ENCODE data around the gene CRHR2.

CRHR2 gene

GRCh38 chr7:30683306-30683705 is 1.1 kb upstream of the CRHR2 start:
- no peak for DNase-seq (ENCODE audit: low read depth)
- TF ChIP-seq CTCF (conservative IDR thresholded peaks at IDR 0.05; ENCODE audit: low read depth, low read length), result no peak
- H3K4me3 ChIP-seq (ENCODE audit: low read length), result no peak overlapping the region

DNA sequence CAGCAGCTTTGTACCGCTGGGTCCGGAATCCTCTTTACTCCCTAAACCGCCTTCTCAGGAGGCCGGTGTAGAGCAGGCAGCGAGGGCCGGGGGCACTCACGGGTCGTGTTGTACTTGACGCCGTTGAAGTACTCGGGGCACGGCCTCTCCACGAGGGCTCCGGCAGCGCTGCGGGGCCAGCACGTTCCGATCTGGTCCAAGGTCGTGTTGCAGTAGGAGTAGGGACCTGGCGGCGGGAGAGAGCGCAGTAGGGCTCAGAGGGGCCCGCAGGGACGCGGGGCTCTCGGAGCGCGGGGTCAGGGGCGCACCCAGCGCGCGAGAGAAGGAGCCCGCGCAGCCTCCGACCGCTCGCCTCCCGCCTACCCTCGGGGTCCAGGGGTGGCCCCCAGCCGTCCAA is 443 bp downstream of the CRHR2 start:
- H3K4me3 ChIP-seq (ENCODE audit: low read length), result no peak overlapping the region
- TF ChIP-seq CTCF (conservative IDR thresholded peaks at IDR 0.05; ENCODE audit: low read depth, low read length), result no peak
- DNase-seq (ENCODE audit: low read depth), result no peak

DNA sequence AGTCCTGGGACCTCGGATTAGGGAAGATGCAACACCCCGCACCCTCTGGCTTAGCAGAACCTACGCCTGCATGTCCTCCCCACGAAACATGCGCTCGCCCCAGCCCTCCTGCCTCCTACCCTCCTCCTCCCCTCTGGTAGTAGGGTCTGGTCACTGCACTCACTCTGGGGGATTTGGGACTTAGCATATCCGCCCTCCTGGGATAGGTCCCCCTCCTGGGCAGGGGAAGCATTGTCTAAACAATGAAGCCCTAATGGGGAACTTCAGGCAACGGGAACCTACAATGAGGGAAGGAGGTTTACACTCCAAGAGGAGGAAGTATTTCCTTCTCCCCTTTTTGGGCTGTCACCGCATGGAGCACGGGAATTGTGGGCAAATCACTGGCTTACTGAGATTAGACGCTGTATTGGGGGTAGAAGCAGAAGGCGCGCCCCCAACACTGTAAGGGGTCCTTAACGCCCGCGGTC is 892 bp downstream of the CRHR2 start:
- H3K4me3 ChIP-seq (ENCODE audit: low read length), result no peak overlapping the region
- no peak for TF ChIP-seq CTCF (conservative IDR thresholded peaks at IDR 0.05; ENCODE audit: low read depth, low read length)
- DNase-seq (ENCODE audit: low read depth), result no peak

DNA sequence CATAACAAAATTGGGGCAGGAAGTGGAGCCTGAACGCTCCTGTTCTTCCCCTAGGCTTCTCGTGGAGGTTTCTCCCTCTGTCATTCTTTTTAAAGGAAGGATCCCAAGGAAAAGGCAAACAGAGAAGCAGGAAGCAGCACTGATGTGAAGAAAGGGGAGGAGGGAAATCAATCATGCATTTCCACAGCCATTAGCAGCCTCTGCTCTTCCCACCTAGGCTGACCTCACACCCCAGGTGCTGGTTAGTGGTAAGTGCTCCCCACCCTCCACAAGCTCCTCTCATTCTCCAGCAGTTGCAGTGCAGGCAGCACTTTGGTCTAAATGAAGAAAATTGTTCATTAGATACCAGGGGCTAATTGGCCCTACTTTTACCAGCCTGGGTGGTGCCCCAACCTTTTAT is 2.6 kb downstream of the CRHR2 start:
- DNase-seq (ENCODE audit: low read depth), result no peak
- no peak for TF ChIP-seq CTCF (conservative IDR thresholded peaks at IDR 0.05; ENCODE audit: low read depth, low read length)
- no peak overlapping the region for H3K4me3 ChIP-seq (ENCODE audit: low read length)

DNA sequence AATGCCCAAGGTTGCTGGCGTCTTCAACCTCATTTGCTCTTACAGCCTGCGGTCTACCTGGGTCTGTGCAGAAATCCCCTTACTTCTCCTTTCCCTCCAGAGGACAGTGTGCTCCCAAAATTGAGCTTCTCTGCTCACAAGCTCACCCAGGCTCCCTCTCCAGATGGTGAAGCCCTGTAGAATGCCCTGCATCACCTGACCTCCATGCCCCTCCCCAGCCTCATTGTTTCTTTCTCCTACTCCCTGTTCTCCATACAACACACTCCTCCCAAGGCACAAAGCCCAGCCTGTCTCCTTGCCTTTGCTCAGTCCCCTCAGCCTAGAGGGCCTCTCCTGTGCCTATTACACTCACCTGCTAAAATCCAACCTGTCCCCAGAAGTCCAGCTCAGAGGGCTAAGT is 3.5 kb downstream of the CRHR2 start:
- no peak for DNase-seq (ENCODE audit: low read depth)
- no peak overlapping the region for H3K4me3 ChIP-seq (ENCODE audit: low read length)
- no peak for TF ChIP-seq CTCF (conservative IDR thresholded peaks at IDR 0.05; ENCODE audit: low read depth, low read length)

- H3K4me3 ChIP-seq (ENCODE audit: low read length), result no peak overlapping the region
- no peak for TF ChIP-seq CTCF (conservative IDR thresholded peaks at IDR 0.05; ENCODE audit: low read depth, low read length)
- DNase-seq (ENCODE audit: low read depth), result no peak
Observed at GRCh38 chr7:30674876-30675275, 7.4 kb downstream of the CRHR2 start.

- DNase-seq (ENCODE audit: low read depth), result no peak
- no peak for TF ChIP-seq CTCF (conservative IDR thresholded peaks at IDR 0.05; ENCODE audit: low read depth, low read length)
- no peak overlapping the region for H3K4me3 ChIP-seq (ENCODE audit: low read length)
Observed at GRCh38 chr7:30674420-30674819, 7.8 kb downstream of the CRHR2 start.

All from retinal pigment epithelial cell (primary cell).